Activated naive CD8-positive, alpha-beta T cell (primary cell): ENCODE data around the gene ANKRD27.
"Not testable (repeated sequence)": the region's sequence is repeated elsewhere in the genome, so short reads cannot be mapped to it uniquely, and the experiment has no call there.

Source experiments
- H3K27ac Mint-ChIP-seq: one replicate; pipeline ENCODE4 v1.8.0; 2021; ENCODE audit warnings: mixed read lengths
- H3K27me3 Mint-ChIP-seq: one replicate; pipeline ENCODE4 v1.8.0; 2021; ENCODE audit warnings: mixed read lengths
- H3K36me3 Mint-ChIP-seq: one replicate; pipeline ENCODE4 v1.8.0; 2021; ENCODE audit warnings: mixed read lengths
- H3K4me1 Mint-ChIP-seq: one replicate; pipeline ENCODE4 v1.8.0; 2021; ENCODE audit warnings: low read depth, mixed read lengths
- H3K4me3 Mint-ChIP-seq: one replicate; pipeline ENCODE4 v1.8.0; 2021; ENCODE audit warnings: mild to moderate bottlenecking, mixed read lengths
- H3K9me3 Mint-ChIP-seq: one replicate; pipeline ENCODE4 v1.8.0; 2021; ENCODE audit warnings: low read depth, mixed read lengths

Gene ANKRD27

DNA sequence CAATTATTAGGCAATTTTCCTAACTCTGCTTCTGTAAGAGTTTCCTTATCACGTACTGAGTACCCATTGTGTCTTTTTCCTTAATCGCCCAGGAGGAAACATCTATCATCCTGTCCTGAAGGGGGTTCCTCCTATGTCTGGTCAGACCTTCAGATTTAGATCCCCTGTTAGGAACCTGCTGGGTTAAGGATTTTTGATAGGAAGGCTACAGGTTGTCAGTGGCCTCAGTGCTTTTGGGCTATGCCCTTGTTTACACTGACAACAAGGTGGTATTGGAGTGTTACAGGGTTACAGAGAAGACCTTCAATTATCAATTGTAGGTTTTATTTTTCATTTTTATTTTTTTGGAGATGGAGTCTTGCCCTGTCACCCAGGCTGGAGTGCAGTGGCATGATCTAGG lies 19.9 kb upstream of the ANKRD27 start:
- H3K27ac Mint-ChIP-seq, H3K27me3 Mint-ChIP-seq, H3K9me3 Mint-ChIP-seq: not testable (repeated sequence)
- Mint-ChIP-seq H3K4me3 (peak overlapping the region; percentile 99), H3K4me1 (peaks cover 72% of the 10 kb centered on the region), H3K36me3 (peaks cover 31% of the 10 kb centered on the region)

- H3K27ac Mint-ChIP-seq, H3K27me3 Mint-ChIP-seq, H3K9me3 Mint-ChIP-seq: not testable (repeated sequence)
- peaks cover 27% of the 10 kb centered on the region for H3K36me3 Mint-ChIP-seq
- peak overlapping the region; percentile 99 for H3K4me3 Mint-ChIP-seq
- H3K4me1 Mint-ChIP-seq = peaks cover 74% of the 10 kb centered on the region
Measured at GRCh38 chr19:32694316-32694715, 19.3 kb upstream of the ANKRD27 start.

DNA sequence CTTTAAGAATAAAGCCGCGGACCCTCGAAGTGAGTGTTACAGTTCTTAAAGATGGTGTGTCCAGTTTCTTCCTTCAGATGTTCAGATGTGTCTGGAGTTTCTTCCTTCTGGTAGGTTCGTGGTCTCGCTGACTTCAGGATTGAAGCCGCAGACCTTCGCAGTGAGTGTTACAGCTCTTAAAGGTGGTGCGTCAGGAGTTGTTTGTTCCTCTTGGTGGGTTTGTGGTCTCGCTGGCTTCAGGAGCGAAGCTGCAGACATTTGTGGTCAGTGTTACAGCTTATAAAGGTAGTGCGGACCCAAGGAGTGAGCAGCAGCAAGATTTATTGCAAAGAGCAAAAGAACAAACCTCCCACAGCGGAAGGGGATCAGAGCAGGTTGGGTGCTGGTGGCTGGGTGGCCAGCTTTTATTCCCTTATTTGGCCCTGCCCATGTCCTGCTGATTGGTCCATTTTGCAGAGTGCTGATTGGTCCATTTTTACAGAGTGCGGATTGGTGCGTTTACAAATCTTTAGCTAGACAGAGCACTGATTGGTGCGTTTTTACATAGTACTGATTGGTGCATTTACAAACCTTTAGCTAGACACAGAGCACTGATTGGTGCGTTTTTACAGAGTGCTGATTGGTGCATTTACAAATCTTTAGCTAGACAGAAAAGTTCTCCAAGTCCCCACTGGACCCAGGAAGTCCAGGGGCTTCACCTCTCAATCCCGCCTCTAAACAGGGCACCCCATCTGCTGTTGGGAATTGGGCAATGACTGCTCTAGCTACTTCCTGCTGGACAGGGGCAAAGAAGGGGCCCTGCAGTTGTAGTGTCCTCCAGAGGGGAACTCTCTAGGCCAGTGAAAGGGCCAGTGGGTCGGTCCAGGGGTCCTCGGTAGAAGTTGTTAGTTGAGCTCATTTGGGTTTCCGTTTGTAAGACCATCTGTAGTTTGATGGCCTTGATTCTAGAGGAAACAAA lies 18.4 kb upstream of the ANKRD27 start:
- peak overlapping the region; percentile 99 for H3K4me3 Mint-ChIP-seq

GRCh38 chr19:32692727-32693061 lies 17.7 kb upstream of the ANKRD27 start:
- H3K27me3 Mint-ChIP-seq = no peaks in the 10 kb centered on the region
- peaks cover 65% of the 10 kb centered on the region for H3K4me1 Mint-ChIP-seq
- H3K27ac Mint-ChIP-seq = peak overlapping the region; percentile 98
- H3K36me3 Mint-ChIP-seq = peaks cover 18% of the 10 kb centered on the region
- no peaks in the 10 kb centered on the region for H3K9me3 Mint-ChIP-seq
- peak overlapping the region; percentile 99 for H3K4me3 Mint-ChIP-seq

More for the DNA sequence above, 18.4 kb upstream of the ANKRD27 start:
- Mint-ChIP-seq H3K36me3 (peaks cover 22% of the 10 kb centered on the region), H3K4me1 (peaks cover 71% of the 10 kb centered on the region), H3K27ac (peak overlapping the region; percentile 98)
- H3K9me3 Mint-ChIP-seq, H3K27me3 Mint-ChIP-seq: not testable (repeated sequence)

DNA sequence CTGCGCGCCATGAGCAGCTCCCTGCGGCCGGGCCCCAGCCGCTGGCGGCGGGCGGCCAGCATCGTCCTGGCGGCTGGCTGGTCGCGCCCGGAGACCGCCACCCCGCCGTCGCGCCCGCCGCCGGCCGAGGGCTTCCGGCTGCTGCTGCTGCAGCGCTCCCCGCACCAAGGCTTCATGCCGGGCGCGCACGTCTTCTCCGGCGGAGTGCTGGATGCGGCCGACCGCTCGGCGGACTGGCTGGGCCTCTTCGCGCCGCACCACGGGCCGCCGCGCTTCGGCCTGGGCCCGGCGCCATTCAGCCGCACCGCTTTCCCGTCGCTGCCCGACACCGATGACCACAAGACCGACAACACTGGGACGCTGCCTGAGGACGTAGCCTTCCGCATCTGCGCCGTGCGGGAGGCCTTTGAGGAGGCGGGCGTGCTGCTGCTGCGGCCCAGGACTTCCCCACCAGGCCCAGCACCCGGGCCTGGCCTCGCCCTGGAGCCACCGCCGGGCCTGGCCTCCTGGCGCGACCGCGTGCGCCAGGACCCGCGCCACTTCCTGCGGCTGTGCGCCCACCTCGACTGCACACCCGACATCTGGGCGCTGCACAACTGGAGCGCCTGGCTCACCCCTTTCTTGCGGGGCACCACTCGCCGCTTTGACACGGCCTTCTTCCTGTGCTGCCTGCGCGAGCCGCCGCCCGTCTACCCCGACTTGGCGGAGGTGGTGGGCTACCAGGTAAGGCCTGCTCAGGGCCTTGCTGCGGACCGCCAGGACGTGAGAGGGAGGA lies 17.2 kb upstream of the ANKRD27 start:
- Mint-ChIP-seq H3K9me3 (no peaks in the 10 kb centered on the region), H3K27me3 (no peaks in the 10 kb centered on the region), H3K4me1 (peaks cover 59% of the 10 kb centered on the region), H3K27ac (peak overlapping the region; percentile 98), H3K36me3 (peaks cover 13% of the 10 kb centered on the region), H3K4me3 (peak overlapping the region; percentile 99)

DNA sequence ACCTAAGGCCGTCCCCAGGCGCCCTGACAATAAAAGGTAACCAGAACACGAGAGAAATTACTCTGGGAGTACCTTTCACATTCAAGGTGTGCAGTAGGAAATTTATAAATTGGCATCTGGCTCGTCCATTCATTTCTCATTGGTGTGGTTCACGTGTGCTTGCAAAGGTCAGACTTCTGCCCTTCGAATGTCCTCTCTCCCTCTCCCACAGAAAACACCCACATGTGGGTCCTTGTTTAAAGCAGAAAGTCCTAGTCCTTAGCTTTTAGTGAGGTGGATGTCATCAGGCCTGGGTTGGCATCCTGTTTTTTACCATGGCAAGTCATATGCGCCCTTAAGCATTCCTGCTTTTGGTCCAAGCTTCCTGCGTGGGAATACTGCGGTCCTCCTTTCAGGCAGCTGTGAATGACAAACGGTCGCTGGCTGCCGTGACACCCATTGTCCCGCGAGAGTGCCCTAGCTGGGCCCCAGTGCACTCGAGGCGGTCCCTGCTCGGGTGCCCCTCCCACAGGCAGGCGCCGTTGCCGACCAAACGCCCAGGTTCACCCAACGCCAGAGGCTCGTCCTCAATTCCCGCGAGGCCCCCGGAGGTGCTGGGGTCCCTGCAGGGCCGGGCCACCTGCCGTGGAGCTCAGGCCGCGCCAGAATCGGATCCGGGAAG lies 16.4 kb upstream of the ANKRD27 start, which contains the start of gene NUDT19:
Gene NUDT19, plus strand, starts transcription at position 531 of the 661 bp plus-strand sequence. CDS start 140 bp downstream, outside the sequence.
- Mint-ChIP-seq H3K9me3 (no peaks in the 10 kb centered on the region), H3K4me1 (peaks cover 53% of the 10 kb centered on the region)

DNA sequence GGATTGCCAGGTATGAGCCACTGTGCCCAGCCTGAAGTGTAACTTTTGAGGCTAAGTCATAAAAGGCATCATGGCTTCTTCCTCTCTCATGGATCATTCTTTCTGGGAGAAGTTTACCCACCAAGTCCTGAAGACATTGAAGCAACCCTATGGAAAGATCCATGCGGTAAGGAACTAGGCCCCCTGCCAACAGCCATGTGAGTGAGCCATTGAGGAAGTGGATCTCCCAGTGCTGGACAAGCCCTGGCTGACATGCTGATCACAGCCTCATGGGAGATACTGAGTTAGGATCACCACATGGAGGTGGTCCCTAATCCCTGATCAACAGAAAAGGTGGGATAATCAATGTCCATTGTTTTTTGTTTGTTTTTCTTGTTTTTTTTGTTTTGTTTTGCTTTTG lies 13.3 kb upstream of the ANKRD27 start:
- H3K36me3 Mint-ChIP-seq = peaks cover 8% of the 10 kb centered on the region
- peaks cover 25% of the 10 kb centered on the region for H3K4me1 Mint-ChIP-seq
- no peaks in the 10 kb centered on the region for H3K9me3 Mint-ChIP-seq
- H3K4me3 Mint-ChIP-seq = no peak overlapping the region
- no peaks in the 10 kb centered on the region for H3K27me3 Mint-ChIP-seq
- no peak overlapping the region for H3K27ac Mint-ChIP-seq

More for the DNA sequence above, 16.4 kb upstream of the ANKRD27 start, which contains the start of gene NUDT19:
- Mint-ChIP-seq H3K27me3 (no peaks in the 10 kb centered on the region), H3K36me3 (peaks cover 14% of the 10 kb centered on the region), H3K27ac (peak within 1 kb of the TSS; percentile 98), H3K4me3 (peak within 1 kb of the TSS; percentile 99)

GRCh38 chr19:32687681-32688080 lies 12.7 kb upstream of the ANKRD27 start:
- Mint-ChIP-seq H3K27me3 (no peaks in the 10 kb centered on the region), H3K36me3 (peaks cover 4% of the 10 kb centered on the region), H3K9me3 (no peaks in the 10 kb centered on the region), H3K27ac (no peak overlapping the region), H3K4me3 (no peak overlapping the region), H3K4me1 (peaks cover 19% of the 10 kb centered on the region)

GRCh38 chr19:32686847-32687475 lies 12.0 kb upstream of the ANKRD27 start:
- Mint-ChIP-seq H3K36me3 (peaks cover 4% of the 10 kb centered on the region), H3K9me3 (no peaks in the 10 kb centered on the region), H3K27me3 (peaks cover 2% of the 10 kb centered on the region), H3K4me3 (no peak overlapping the region), H3K27ac (no peak overlapping the region), H3K4me1 (peaks cover 19% of the 10 kb centered on the region)

DNA sequence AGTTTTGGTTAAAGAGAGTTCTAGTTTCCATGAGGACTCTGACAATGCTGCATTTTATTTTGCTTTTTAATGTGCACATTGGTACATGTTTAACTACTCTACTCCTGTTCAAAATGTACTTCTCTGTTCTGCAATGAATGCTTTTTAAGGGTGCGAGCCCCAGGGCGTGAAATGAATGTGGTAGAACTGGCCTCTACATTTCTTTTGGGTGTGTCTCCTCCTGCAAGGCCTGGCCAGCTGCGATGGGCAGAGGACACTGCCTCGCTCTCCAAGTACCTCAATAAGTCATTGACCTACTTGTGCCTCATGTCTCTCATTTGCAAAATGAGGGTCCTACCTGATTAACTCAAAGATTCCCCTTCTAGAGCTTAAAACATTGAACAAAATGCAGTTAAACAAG lies 7.3 kb upstream of the ANKRD27 start:
- peaks cover 4% of the 10 kb centered on the region for H3K27me3 Mint-ChIP-seq
- peaks cover 2% of the 10 kb centered on the region for H3K4me1 Mint-ChIP-seq
- peaks cover 4% of the 10 kb centered on the region for H3K36me3 Mint-ChIP-seq
- H3K27ac Mint-ChIP-seq = no peak overlapping the region
- H3K4me3 Mint-ChIP-seq = no peak overlapping the region
- no peaks in the 10 kb centered on the region for H3K9me3 Mint-ChIP-seq

DNA sequence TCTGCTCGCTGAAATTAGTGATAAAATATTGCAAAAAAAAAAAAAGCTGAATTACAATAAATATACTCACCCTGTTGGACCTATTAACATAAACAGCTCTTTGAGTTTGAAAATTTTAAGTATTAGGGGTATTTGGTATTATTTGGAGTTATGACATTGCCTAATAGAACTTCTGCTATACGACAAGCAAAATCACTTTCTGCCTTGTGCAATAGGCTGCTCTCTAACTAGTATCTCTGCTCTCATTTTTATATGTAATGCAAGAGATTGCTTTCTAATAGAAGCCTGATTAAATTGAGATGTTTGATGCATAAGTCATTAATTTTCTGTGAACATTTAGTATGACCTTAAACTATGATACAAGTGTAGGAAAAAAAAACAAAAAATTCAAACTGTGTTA lies 6.0 kb upstream of the ANKRD27 start:
- H3K27me3 Mint-ChIP-seq = peaks cover 7% of the 10 kb centered on the region
- H3K4me3 Mint-ChIP-seq = no peak overlapping the region
- peaks cover 2% of the 10 kb centered on the region for H3K36me3 Mint-ChIP-seq
- H3K27ac Mint-ChIP-seq = no peak overlapping the region
- no peaks in the 10 kb centered on the region for H3K9me3 Mint-ChIP-seq
- peaks cover 5% of the 10 kb centered on the region for H3K4me1 Mint-ChIP-seq

GRCh38 chr19:32677657-32678056 lies 2.7 kb upstream of the ANKRD27 start:
- Mint-ChIP-seq H3K4me1 (peaks cover 21% of the 10 kb centered on the region), H3K36me3 (no peaks in the 10 kb centered on the region), H3K27me3 (peaks cover 7% of the 10 kb centered on the region), H3K27ac (no peak overlapping the region), H3K4me3 (peak overlapping the region; percentile 70), H3K9me3 (no peaks in the 10 kb centered on the region)

GRCh38 chr19:32676895-32677359 lies 1.9 kb upstream of the ANKRD27 start:
- Mint-ChIP-seq H3K4me3 (peak overlapping the region; percentile 70), H3K36me3 (no peaks in the 10 kb centered on the region), H3K27ac (no peak overlapping the region), H3K9me3 (no peaks in the 10 kb centered on the region), H3K4me1 (peaks cover 25% of the 10 kb centered on the region), H3K27me3 (peaks cover 6% of the 10 kb centered on the region)

GRCh38 chr19:32676186-32676894 lies 1.4 kb upstream of the ANKRD27 start:
- Mint-ChIP-seq H3K4me3 (no peak overlapping the region), H3K36me3 (no peaks in the 10 kb centered on the region), H3K9me3 (no peaks in the 10 kb centered on the region), H3K27me3 (peaks cover 6% of the 10 kb centered on the region), H3K27ac (no peak overlapping the region), H3K4me1 (peaks cover 31% of the 10 kb centered on the region)
